Activated naive CD8-positive, alpha-beta T cell treated with anti-CD3 and anti-CD28 coated beads for 36 hours (primary cell): ENCODE results near the gene SMCO1. TPM values are rescaled to one million over a fixed set of nuclear protein-coding genes. Genes with fewer than 3 reads are reported as not detected.
A peak's percentile ranks its signal among the peaks of the same experiment; 100 is the strongest.
"Not testable (repeated sequence)": the region's sequence is repeated elsewhere in the genome, so short reads cannot be mapped to it uniquely, and the experiment has no call there.

ENCODE experiments used
- DNase-seq: peaks from one replicate; pipeline ENCODE4 v3.0.0; 2021
- H3K27ac Mint-ChIP-seq: one replicate; pipeline ENCODE4 v1.8.0; 2022; ENCODE audit warnings: mild to moderate bottlenecking, moderate library complexity, mixed read lengths
- H3K27me3 Mint-ChIP-seq: one replicate; pipeline ENCODE4 v1.8.0; 2022; ENCODE audit warnings: mild to moderate bottlenecking, mixed read lengths
- H3K36me3 Mint-ChIP-seq: one replicate; pipeline ENCODE4 v1.8.0; 2021; ENCODE audit warnings: mild to moderate bottlenecking, mixed read lengths
- H3K4me1 Mint-ChIP-seq: one replicate; pipeline ENCODE4 v1.8.0; 2021; ENCODE audit warnings: mixed read lengths
- H3K4me3 Mint-ChIP-seq: one replicate; pipeline ENCODE4 v1.8.0; 2022; ENCODE audit warnings: mild to moderate bottlenecking, moderate library complexity, mixed read lengths
- H3K9me3 Mint-ChIP-seq: one replicate; pipeline ENCODE4 v1.8.0; 2022; ENCODE audit warnings: mixed read lengths
- total RNA-seq, 2 experiments: library from RNA; stranded (reverse); gene quantifications; one replicate each; pipeline ENCODE4 v1.2.3, GENCODE V29; 2021

Gene SMCO1, protein sequence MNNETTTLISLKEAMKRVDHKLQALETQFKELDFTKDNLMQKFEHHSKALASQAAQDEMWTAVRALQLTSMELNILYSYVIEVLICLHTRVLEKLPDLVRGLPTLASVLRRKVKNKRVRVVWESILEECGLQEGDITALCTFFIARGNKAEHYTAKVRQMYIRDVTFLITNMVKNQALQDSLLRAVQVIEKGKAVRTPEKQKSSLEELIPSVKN
- total RNA-seq = not detected

DNA sequence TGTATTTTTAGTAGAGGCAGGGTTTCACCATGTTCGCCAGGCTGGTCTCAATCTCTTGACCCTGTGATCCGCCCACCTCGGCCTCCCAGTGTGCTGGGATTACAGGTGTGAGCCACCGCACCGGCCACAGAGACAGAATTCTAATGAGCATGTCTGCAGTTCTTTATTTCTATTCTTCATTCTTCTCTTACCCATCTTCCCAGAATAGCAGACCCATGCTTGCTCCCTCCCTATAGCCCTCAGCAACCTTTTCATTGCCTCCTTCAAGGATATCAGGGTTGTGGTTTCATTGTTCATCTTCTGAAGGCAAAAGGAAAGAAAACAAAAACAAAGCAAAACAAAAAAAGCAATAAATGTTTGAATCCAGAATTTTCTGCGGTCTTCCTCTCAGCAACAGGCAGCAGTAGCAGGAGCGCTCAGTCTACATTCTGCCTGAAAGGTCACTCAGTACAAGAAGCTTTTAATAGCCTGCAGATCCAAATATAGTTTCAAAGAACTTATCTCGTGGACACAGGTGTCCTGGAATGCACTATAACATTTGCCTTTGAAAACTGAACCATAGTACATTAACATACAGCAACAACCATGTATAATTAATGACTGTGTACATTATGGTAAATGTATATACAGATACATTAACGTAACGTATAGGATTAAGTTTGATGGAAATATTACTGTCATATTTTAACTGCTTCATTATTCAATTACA, at the start of gene SMCO1:
Gene SMCO1, minus strand, starts transcription at position 434 of the 709 bp plus-strand sequence. Its CDS starts 137 bp downstream, at position 297.
- H3K27ac Mint-ChIP-seq = no peak within 1 kb of the TSS
- H3K4me3 Mint-ChIP-seq = no peak within 1 kb of the TSS
- H3K9me3 Mint-ChIP-seq = peaks cover 25% of the 10 kb centered on the region
- no peaks in the 10 kb centered on the region for H3K27me3 Mint-ChIP-seq
- H3K4me1 Mint-ChIP-seq = peaks cover 5% of the 10 kb centered on the region
- peaks cover 2% of the 10 kb centered on the region for H3K36me3 Mint-ChIP-seq
- DNase-seq = no peak

DNA sequence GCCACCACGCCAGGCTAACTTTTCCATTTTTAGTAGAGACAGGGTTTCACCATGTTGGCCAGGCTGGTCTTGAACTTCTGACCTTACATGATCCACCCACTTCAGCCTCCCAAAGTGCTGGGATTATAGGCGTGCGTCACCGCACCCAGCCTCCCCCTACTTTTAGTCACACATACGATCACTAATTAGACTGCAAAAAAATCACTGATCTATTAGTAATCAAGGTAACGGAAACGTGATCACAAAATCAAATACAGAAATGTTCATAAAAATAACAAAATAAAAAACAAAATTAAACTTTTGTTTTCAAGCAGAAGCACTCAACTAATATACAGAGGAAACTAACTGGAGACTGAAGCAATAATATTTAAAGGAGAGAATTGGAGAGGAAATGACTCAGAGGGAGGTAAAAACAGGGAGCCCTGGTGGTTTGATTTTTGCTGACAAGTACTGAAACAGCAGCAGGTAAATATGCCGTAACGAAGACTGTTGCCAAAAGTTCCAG, 48.6 kb upstream of the SMCO1 start:
- Mint-ChIP-seq H3K9me3 (no peaks in the 10 kb centered on the region), H3K27ac (no peak overlapping the region), H3K27me3 (no peaks in the 10 kb centered on the region), H3K36me3 (peaks cover 9% of the 10 kb centered on the region), H3K4me1 (peaks cover 37% of the 10 kb centered on the region), H3K4me3 (no peak overlapping the region)
- no peak for DNase-seq

DNA sequence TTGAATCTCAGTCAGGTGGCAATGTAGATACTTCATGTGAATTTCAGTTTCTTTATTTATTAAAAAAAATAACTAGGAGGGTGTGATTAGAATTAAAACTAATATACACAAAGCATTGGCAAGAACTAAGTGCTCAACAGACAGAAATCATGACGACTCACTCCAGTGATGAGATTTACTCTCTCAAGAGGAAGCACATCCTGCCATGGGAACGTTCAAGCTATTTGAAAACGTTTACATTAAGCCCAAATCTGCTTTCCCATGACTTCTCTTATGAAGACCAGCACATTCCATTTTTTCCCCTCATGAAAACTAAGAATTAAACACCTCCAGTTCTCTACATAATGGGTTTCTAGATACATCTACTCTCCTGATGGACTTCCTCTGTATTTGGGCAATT, 44.7 kb upstream of the SMCO1 start:
- no peaks in the 10 kb centered on the region for H3K9me3 Mint-ChIP-seq
- DNase-seq = no peak
- H3K36me3 Mint-ChIP-seq = peaks cover 11% of the 10 kb centered on the region
- H3K27me3 Mint-ChIP-seq = no peaks in the 10 kb centered on the region
- peaks cover 28% of the 10 kb centered on the region for H3K4me1 Mint-ChIP-seq
- no peak overlapping the region for H3K4me3 Mint-ChIP-seq
- H3K27ac Mint-ChIP-seq = no peak overlapping the region

GRCh38 chr3:196558476-196558875, 43.3 kb upstream of the SMCO1 start:
- no peaks in the 10 kb centered on the region for H3K27me3 Mint-ChIP-seq
- no peak overlapping the region for H3K27ac Mint-ChIP-seq

GRCh38 chr3:196557236-196557635, 42.1 kb upstream of the SMCO1 start:
- Mint-ChIP-seq H3K4me3 (no peak overlapping the region), H3K27me3 (no peaks in the 10 kb centered on the region), H3K27ac (no peak overlapping the region), H3K9me3 (no peaks in the 10 kb centered on the region), H3K36me3 (peaks cover 9% of the 10 kb centered on the region), H3K4me1 (peaks cover 13% of the 10 kb centered on the region)
- no peak for DNase-seq

More at GRCh38 chr3:196558476-196558875, 43.3 kb upstream of the SMCO1 start:
- peaks cover 9% of the 10 kb centered on the region for H3K36me3 Mint-ChIP-seq
- no peak overlapping the region for H3K4me3 Mint-ChIP-seq
- H3K9me3 Mint-ChIP-seq = no peaks in the 10 kb centered on the region
- DNase-seq = no peak
- H3K4me1 Mint-ChIP-seq = peaks cover 17% of the 10 kb centered on the region

GRCh38 chr3:196555295-196555694, 40.1 kb upstream of the SMCO1 start:
- peaks cover 13% of the 10 kb centered on the region for H3K4me1 Mint-ChIP-seq
- H3K36me3 Mint-ChIP-seq = peaks cover 10% of the 10 kb centered on the region
- DNase-seq = no peak
- no peak overlapping the region for H3K27ac Mint-ChIP-seq
- peaks cover 2% of the 10 kb centered on the region for H3K9me3 Mint-ChIP-seq
- H3K4me3 Mint-ChIP-seq = no peak overlapping the region
- H3K27me3 Mint-ChIP-seq = no peaks in the 10 kb centered on the region

DNA sequence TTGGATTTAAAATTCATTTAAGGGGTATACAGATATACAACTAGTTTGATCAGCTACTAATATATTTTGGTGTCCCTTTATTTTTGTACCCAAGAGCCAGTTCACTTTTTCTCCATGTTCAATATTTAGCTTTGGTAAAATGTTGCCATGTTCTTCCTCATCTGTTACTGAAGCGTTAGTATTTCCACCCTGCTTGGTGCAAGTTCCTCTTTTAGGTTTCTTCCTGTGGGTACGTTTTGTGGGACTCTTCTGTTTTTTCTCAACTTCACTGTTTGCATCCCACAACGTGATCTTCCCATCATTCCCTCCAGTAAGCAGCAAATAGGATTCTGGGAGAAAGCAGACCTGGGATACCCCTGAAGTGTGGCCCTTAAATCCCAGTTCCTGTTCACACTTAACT, 39.1 kb upstream of the SMCO1 start:
- Mint-ChIP-seq H3K36me3 (peaks cover 14% of the 10 kb centered on the region), H3K27ac (peak overlapping the region; percentile 9), H3K27me3 (no peaks in the 10 kb centered on the region), H3K4me3 (no peak overlapping the region), H3K4me1 (peaks cover 9% of the 10 kb centered on the region), H3K9me3 (peaks cover 10% of the 10 kb centered on the region)
- no peak for DNase-seq

DNA sequence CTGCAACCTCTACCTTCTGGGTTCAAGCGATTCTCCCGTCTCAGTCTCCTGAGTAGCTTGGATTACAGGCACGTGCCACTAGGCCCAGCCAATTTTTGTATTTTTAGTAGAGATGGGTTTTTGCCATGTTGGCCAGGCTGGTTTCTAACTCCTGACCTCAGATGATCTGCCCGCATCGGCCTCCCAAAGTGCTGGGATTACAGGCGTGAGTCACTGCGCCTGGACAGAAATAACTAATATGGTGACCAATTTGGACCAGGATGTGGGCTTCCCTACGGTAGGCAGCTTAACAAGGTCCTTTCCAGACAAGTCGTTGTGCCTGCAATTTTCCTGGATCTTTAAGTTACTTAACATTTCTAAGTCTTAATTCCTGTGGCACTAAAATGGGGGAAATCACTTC, 38.4 kb upstream of the SMCO1 start:
- H3K4me3 Mint-ChIP-seq = no peak overlapping the region
- no peaks in the 10 kb centered on the region for H3K27me3 Mint-ChIP-seq
- H3K4me1 Mint-ChIP-seq = peaks cover 5% of the 10 kb centered on the region
- H3K9me3 Mint-ChIP-seq = peaks cover 10% of the 10 kb centered on the region
- no peak for DNase-seq
- H3K27ac Mint-ChIP-seq = no peak overlapping the region
- H3K36me3 Mint-ChIP-seq = peaks cover 10% of the 10 kb centered on the region

- peaks cover 12% of the 10 kb centered on the region for H3K36me3 Mint-ChIP-seq
- peaks cover 13% of the 10 kb centered on the region for H3K9me3 Mint-ChIP-seq
- no peak for DNase-seq
- H3K27me3 Mint-ChIP-seq = no peaks in the 10 kb centered on the region
- no peak overlapping the region for H3K4me3 Mint-ChIP-seq
- no peak overlapping the region for H3K27ac Mint-ChIP-seq
- peaks cover 5% of the 10 kb centered on the region for H3K4me1 Mint-ChIP-seq
Measured at GRCh38 chr3:196552253-196552652, 37.1 kb upstream of the SMCO1 start.

DNA sequence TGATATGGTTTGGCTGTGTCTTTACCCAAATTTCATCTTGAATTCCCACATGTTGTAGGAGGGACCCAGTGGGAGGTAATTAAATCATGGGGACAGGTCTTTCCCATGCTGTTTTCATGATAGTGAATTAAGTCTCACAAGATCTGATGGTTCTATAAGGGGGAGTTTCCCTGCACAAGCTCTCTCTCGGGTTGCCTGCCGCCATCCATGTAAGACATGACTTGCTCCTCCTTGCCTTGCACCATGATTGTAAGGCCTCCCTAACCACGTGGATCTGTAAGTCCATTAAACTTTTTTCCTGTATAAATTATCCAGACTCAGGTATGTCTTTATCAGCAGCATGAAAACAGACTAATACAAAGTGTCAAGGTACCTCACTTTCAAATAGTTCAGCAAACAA, 35.0 kb upstream of the SMCO1 start:
- H3K4me1 Mint-ChIP-seq, H3K4me3 Mint-ChIP-seq, H3K27me3 Mint-ChIP-seq, H3K27ac Mint-ChIP-seq, DNase-seq: not testable (repeated sequence)
- H3K9me3 Mint-ChIP-seq = peaks cover 13% of the 10 kb centered on the region
- peaks cover 11% of the 10 kb centered on the region for H3K36me3 Mint-ChIP-seq

DNA sequence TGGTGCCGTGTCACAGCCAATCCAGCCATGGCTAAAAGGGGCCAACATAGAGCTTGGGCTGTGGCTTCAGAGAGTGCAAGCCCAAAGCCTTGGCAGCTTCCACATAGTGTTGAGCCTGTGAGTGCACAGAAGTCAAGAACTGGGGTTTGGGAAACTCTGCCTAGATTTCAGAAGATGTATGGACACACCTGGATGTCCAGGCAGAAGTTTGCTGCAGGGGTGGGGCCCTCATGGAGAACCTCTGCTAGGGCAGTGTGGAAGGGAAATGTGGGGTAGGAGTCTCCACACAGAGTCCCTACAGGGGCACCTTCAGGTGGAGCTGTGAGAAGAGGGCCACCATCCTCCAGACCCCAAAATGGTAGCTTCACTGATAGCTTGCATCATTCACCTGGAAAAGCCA, 34.2 kb upstream of the SMCO1 start:
- DNase-seq, H3K4me3 Mint-ChIP-seq, H3K4me1 Mint-ChIP-seq, H3K36me3 Mint-ChIP-seq, H3K27me3 Mint-ChIP-seq, H3K27ac Mint-ChIP-seq: not testable (repeated sequence)
- peaks cover 13% of the 10 kb centered on the region for H3K9me3 Mint-ChIP-seq

GRCh38 chr3:196547067-196547466, 31.9 kb upstream of the SMCO1 start:
- no peaks in the 10 kb centered on the region for H3K4me1 Mint-ChIP-seq
- no peak overlapping the region for H3K4me3 Mint-ChIP-seq

GRCh38 chr3:196546537-196546936, 31.4 kb upstream of the SMCO1 start:
- Mint-ChIP-seq H3K4me1 (no peaks in the 10 kb centered on the region), H3K36me3 (peaks cover 7% of the 10 kb centered on the region), H3K9me3 (peaks cover 13% of the 10 kb centered on the region), H3K27me3 (no peaks in the 10 kb centered on the region), H3K4me3 (no peak overlapping the region), H3K27ac (no peak overlapping the region)
- DNase-seq = no peak

More at GRCh38 chr3:196547067-196547466, 31.9 kb upstream of the SMCO1 start:
- Mint-ChIP-seq H3K27me3 (no peaks in the 10 kb centered on the region), H3K36me3 (peaks cover 7% of the 10 kb centered on the region), H3K27ac (no peak overlapping the region), H3K9me3 (peaks cover 13% of the 10 kb centered on the region)
- DNase-seq = no peak

- Mint-ChIP-seq H3K27me3 (no peaks in the 10 kb centered on the region), H3K4me1 (no peaks in the 10 kb centered on the region), H3K4me3 (no peak overlapping the region), H3K27ac (no peak overlapping the region), H3K9me3 (peaks cover 5% of the 10 kb centered on the region), H3K36me3 (peaks cover 2% of the 10 kb centered on the region)
- no peak for DNase-seq
Measured at GRCh38 chr3:196544491-196544992, 29.4 kb upstream of the SMCO1 start.

GRCh38 chr3:196541684-196542445, 26.7 kb upstream of the SMCO1 start:
- Mint-ChIP-seq H3K9me3 (no peaks in the 10 kb centered on the region), H3K27me3 (peaks cover 6% of the 10 kb centered on the region), H3K27ac (no peak overlapping the region), H3K4me3 (no peak overlapping the region), H3K36me3 (no peaks in the 10 kb centered on the region), H3K4me1 (peaks cover 3% of the 10 kb centered on the region)
- no peak for DNase-seq
